DOHH2 (cell line): ENCODE results near the gene IL13RA1.

Source experiments
- H3F3A ChIP-seq: fragments of 200-600 bp; sonication (generic), shearing (Covaris generic); 2 replicates; pipeline ENCODE4 v1.6.0; 2016; ENCODE audit warnings: antibody characterized with exemption, mild to moderate bottlenecking; ENCODE audit not compliant: control insufficient read depth, insufficient read depth
- H3K27ac ChIP-seq: fragments of 200-600 bp; sonication (generic); 2 replicates; pipeline ENCODE4 v1.5.1; 2014; ENCODE audit warnings: low read depth, mild to moderate bottlenecking, low read length, moderate library complexity
- H3K27me3 ChIP-seq: fragments of 200-600 bp; sonication (generic); 2 replicates; pipeline ENCODE4 v1.6.1; 2014; ENCODE audit warnings: mild to moderate bottlenecking, low read length, mixed read lengths; ENCODE audit not compliant: control insufficient read depth
- H3K36me3 ChIP-seq: fragments of 200-600 bp; sonication (generic); 2 replicates; pipeline ENCODE4 v1.6.1; 2014; ENCODE audit warnings: mild to moderate bottlenecking, low read length, moderate library complexity, mixed read lengths; ENCODE audit not compliant: control insufficient read depth
- H3K4me1 ChIP-seq: fragments of 200-600 bp; sonication (generic); 2 replicates; pipeline ENCODE4 v1.6.1; 2014; ENCODE audit warnings: mild to moderate bottlenecking, low read length, mixed read lengths; ENCODE audit not compliant: control insufficient read depth
- H3K4me2 ChIP-seq: fragments of 200-600 bp; sonication (generic); 2 replicates; pipeline ENCODE4 v1.6.0; 2014; ENCODE audit warnings: mild to moderate bottlenecking, low read length, moderate library complexity
- H3K4me3 ChIP-seq: fragments of 200-600 bp; sonication (generic); 2 replicates; pipeline ENCODE4 v1.5.1; 2014; ENCODE audit warnings: mild to moderate bottlenecking, low read length, mixed read lengths
- H3K79me2 ChIP-seq: fragments of 200-600 bp; sonication (generic); 2 replicates; pipeline ENCODE4 v1.6.1; 2014; ENCODE audit warnings: mild to moderate bottlenecking, low read length, mixed read lengths; ENCODE audit not compliant: control insufficient read depth
- H3K9me2 ChIP-seq: fragments of 200-600 bp; sonication (generic); replicated peaks from 2 replicates; pipeline ENCODE4 v1.6.1; 2014; ENCODE audit warnings: mild to moderate bottlenecking, low read length, mixed read lengths; ENCODE audit not compliant: control insufficient read depth
- H3K9me3 ChIP-seq: fragments of 200-600 bp; sonication (generic); 2 replicates; pipeline ENCODE4 v1.6.1; 2014; ENCODE audit warnings: antibody characterized with exemption, low read length, mixed read lengths; ENCODE audit not compliant: control insufficient read depth, insufficient read depth
- H4K20me1 ChIP-seq: fragments of 200-600 bp; sonication (generic); 2 replicates; pipeline ENCODE4 v1.6.0; 2014; ENCODE audit warnings: low read depth, mild to moderate bottlenecking, antibody characterized with exemption, low read length, moderate library complexity; ENCODE audit not compliant: control insufficient read depth, insufficient read depth
- CTCF ChIP-seq: fragments of 200-600 bp; sonication (generic); IDR thresholded peaks from one replicate; pipeline ENCODE4 v1.5.1; 2014; ENCODE audit warnings: antibody characterized with exemption, mild to moderate bottlenecking, low read depth, low read length; ENCODE audit not compliant: poor library complexity, severe bottlenecking
- EZH2phosphoT487 ChIP-seq: fragments of 200-600 bp; sonication (generic); IDR thresholded peaks from 2 replicates; pipeline ENCODE4 v1.6.1; 2017; ENCODE audit warnings: borderline replicate concordance, mild to moderate bottlenecking, antibody characterized with exemption, low read length, moderate library complexity, mixed read lengths

The IL13RA1 gene

DNA sequence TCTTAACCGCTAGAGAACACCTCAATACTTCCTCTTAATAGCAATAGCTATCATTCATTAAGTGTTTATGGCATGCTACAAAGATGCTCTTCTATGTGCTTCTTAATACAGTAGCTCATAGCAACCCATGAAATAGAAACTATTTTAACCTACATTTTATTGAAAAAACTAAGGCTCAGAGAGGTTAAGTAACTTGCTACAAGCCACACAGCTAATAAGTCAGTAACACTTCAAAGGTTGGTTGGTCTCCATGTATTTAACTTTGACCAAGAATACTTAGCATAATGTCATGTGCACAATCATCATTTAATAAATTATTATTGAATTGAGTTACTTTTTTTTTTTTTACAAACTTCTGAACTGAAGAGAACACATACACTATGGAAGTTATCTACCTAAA, 36.1 kb downstream of the IL13RA1 start:
- Histone ChIP-seq H3K4me2 (no peak overlapping the region), H3K9me2 (no peaks in the 10 kb centered on the region), H3K27ac (no peak overlapping the region), H4K20me1 (no peaks in the 10 kb centered on the region), H3K4me1 (no peaks in the 10 kb centered on the region), H3K9me3 (no peaks in the 10 kb centered on the region), H3K36me3 (no peaks in the 10 kb centered on the region), H3K79me2 (no peaks in the 10 kb centered on the region), H3K4me3 (no peak overlapping the region), H3K27me3 (no peaks in the 10 kb centered on the region), H3F3A (no peaks in the 10 kb centered on the region)
- TF ChIP-seq EZH2phosphoT487 (no peak), CTCF (no peak)

DNA sequence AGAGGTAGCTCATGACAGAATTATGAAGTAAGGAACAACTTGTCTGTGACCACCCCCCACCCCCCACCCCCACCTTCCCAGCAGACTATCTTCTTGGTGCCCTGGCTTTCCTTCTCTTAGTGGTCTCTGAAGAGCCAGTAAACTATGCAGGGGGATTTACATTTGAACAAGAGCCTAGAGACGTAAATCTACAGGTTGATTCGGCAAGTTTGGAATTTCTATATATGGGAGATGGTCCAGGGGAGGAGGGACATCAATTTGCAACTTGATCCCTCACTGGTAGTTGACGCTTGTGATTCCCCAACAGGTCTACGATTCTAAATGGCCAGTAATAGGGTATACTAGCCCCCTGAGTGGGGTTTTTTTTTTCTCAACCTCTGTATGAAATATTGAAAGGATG, 36.7 kb downstream of the IL13RA1 start:
- Histone ChIP-seq H3K36me3 (no peaks in the 10 kb centered on the region), H3K27me3 (no peaks in the 10 kb centered on the region), H3K9me2 (no peaks in the 10 kb centered on the region), H3K79me2 (no peaks in the 10 kb centered on the region), H3K4me1 (no peaks in the 10 kb centered on the region), H3K27ac (no peak overlapping the region), H3K9me3 (no peaks in the 10 kb centered on the region), H3K4me3 (no peak overlapping the region), H3K4me2 (no peak overlapping the region), H4K20me1 (no peaks in the 10 kb centered on the region), H3F3A (no peaks in the 10 kb centered on the region)
- TF ChIP-seq EZH2phosphoT487 (no peak), CTCF (no peak)

DNA sequence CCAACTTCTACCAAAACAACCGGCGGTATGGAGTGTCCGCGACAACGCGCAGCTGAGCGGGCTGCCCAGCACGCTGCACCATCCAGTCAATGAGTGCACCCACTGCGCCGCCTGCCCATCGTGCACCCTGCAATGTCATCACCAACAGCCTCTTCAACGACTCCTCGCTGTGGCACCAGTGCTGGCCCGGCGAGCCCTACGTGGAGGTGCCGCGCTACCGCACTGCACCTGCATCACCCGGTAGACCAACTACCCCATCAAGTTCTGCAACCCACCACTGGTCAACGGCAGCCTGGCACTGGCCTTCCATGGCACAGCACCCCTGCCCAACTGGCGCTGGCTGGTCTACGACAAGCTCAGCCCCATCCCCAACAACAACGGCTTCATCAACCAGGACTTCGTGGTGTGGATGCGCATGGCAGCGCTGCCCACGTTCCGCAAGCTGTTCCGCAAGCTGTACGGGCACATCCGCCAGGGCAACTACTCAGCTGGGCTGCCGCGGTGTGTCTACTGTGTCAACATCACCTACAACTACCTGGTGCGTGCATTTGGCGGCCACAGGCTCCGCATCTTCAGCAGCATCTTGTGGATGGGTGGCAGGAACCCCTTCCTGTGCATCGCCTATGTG, 42.8 kb downstream of the IL13RA1 start:
- TF ChIP-seq EZH2phosphoT487 (no peak), CTCF (no peak)
- no peaks in the 10 kb centered on the region for H3K27me3 ChIP-seq
- H3K79me2 ChIP-seq: no peaks in the 10 kb centered on the region
- no peaks in the 10 kb centered on the region for H4K20me1 ChIP-seq
- H3F3A ChIP-seq: no peaks in the 10 kb centered on the region
- no peak overlapping the region for H3K4me2 ChIP-seq
- H3K36me3 ChIP-seq: no peaks in the 10 kb centered on the region
- H3K9me3 ChIP-seq: no peaks in the 10 kb centered on the region
- no peaks in the 10 kb centered on the region for H3K9me2 ChIP-seq
- H3K27ac ChIP-seq: no peak overlapping the region
- no peaks in the 10 kb centered on the region for H3K4me1 ChIP-seq
- no peak overlapping the region for H3K4me3 ChIP-seq
